B cell (primary cell): ENCODE results near the gene PLXNA1. TPM values are rescaled to one million over a fixed set of nuclear protein-coding genes. Genes with fewer than 3 reads are reported as not detected.

Source experiments
- ATAC-seq: fragments of 200-7000 bp; cut with Tn5 transposase; one replicate; pipeline ENCODE4 v1.10.0; 2021; ENCODE audit warnings: low read depth, mild to moderate bottlenecking, moderate number of reproducible peaks, moderate library complexity
- CTCF ChIA-PET: fragments of 350-600 bp; sonication (Branson Sonifier 250); formaldehyde crosslinking; loops from one replicate; lab custom pipeline; 2021; ENCODE audit warnings: antibody characterized with exemption, inconsistent platforms; lab: Charles Lee
- POLR2A ChIA-PET: fragments of 350-600 bp; sonication (Branson Sonifier 250); formaldehyde crosslinking; loops from one replicate; lab custom pipeline; 2021; ENCODE audit warnings: antibody characterized with exemption; lab: Charles Lee
- DNase-seq: peaks from one replicate; pipeline ENCODE4 v3.0.0; 2013
- H2AFZ ChIP-seq: 2 replicates; pipeline ENCODE4 v1.6.1; 2012; ENCODE audit warnings: mild to moderate bottlenecking, low read depth, low read length; ENCODE audit not compliant: insufficient read depth, poor library complexity, severe bottlenecking
- H3K27ac ChIP-seq, 2 donors: 1 replicate in 1 of 2; 2 replicates in 1 of 2; pipeline ENCODE4 v1.5.1; 2012 to 2013; ENCODE audit warnings: low read length in 2 of 2, mild to moderate bottlenecking in 2 of 2, moderate library complexity in 1 of 2
- H3K27me3 ChIP-seq, 4 experiments: fragments of 200-600 bp in 1 of 4; sonication (generic) in 1 of 4; replicated peaks in 1 of 4; 1 replicate in 2 of 4; 2 replicates in 2 of 4; pipeline versions ENCODE4 v1.6.1 to v1.7.0; 2013 to 2016; ENCODE audit warnings: low read length in 3 of 4, mild to moderate bottlenecking in 2 of 4, mixed read lengths in 1 of 4, moderate library complexity in 1 of 4; ENCODE audit not compliant: insufficient read depth in 4 of 4, control insufficient read depth in 3 of 4; ENCODE audit errors: control extremely low read depth in 1 of 4
- H3K36me3 ChIP-seq, 2 experiments: replicated peaks in 1 of 2; 1 replicate in 1 of 2; 2 replicates in 1 of 2; pipeline versions ENCODE4 v1.6.1 to v1.7.1; 2013; ENCODE audit warnings: low read length in 1 of 2; ENCODE audit not compliant: insufficient read depth in 2 of 2, control insufficient read depth in 1 of 2; ENCODE audit errors: control extremely low read depth in 1 of 2, extremely low read depth in 1 of 2
- H3K4me1 ChIP-seq, 2 donors: fragments of 200-600 bp in 1 of 2; sonication (generic) in 1 of 2; 1 replicate in 1 of 2; 2 replicates in 1 of 2; pipeline versions ENCODE4 v1.5.1 to v1.6.1; 2013 to 2017; ENCODE audit warnings: low read length in 2 of 2; ENCODE audit not compliant: control insufficient read depth in 2 of 2, insufficient read depth in 2 of 2
- H3K4me2 ChIP-seq: replicated peaks from 2 replicates; pipeline ENCODE3; 2012; ENCODE audit warnings: mild to moderate bottlenecking, low read depth, low read length; ENCODE audit not compliant: poor library complexity, severe bottlenecking
- H3K4me3 ChIP-seq, 5 experiments: fragments of 200-600 bp in 1 of 5; sonication (generic) in 1 of 5; 1 replicate in 3 of 5; 2 replicates in 2 of 5; pipeline versions ENCODE4 v1.5.1 to v1.7.0; 2011 to 2016; ENCODE audit warnings: low read length in 4 of 5, mild to moderate bottlenecking in 4 of 5, low read depth in 2 of 5, control low read depth in 1 of 5, moderate library complexity in 1 of 5; ENCODE audit not compliant: insufficient read depth in 1 of 5; ENCODE audit errors: control extremely low read depth in 1 of 5, extremely low read depth in 1 of 5
- H3K79me2 ChIP-seq: fragments of 200-600 bp; sonication (generic); one replicate; pipeline ENCODE4 v1.6.0; 2016; ENCODE audit warnings: low read length; ENCODE audit not compliant: control insufficient read depth, insufficient read depth
- H3K9ac ChIP-seq: fragments of 200-600 bp; sonication (generic); 2 replicates; pipeline ENCODE4 v1.6.1; 2017; ENCODE audit warnings: mild to moderate bottlenecking, low read length, moderate library complexity
- H3K9me3 ChIP-seq, 3 donors: one replicate each; pipeline versions ENCODE4 v1.6.1 to v1.7.1; 2013; ENCODE audit warnings: low read length in 2 of 3; ENCODE audit not compliant: control insufficient read depth in 2 of 3, insufficient read depth in 1 of 3; ENCODE audit errors: control extremely low read depth in 1 of 3
- H4K20me1 ChIP-seq: 2 replicates; pipeline ENCODE4 v1.6.0; 2012; ENCODE audit warnings: mild to moderate bottlenecking, low read length; ENCODE audit not compliant: insufficient read depth, control insufficient read depth, poor library complexity, severe bottlenecking
- H3K27ac Mint-ChIP-seq: one replicate; pipeline ENCODE4 v1.8.0; 2021; ENCODE audit warnings: mixed read lengths
- H3K27me3 Mint-ChIP-seq: one replicate; pipeline ENCODE4 v1.8.0; 2021; ENCODE audit warnings: mixed read lengths
- H3K4me1 Mint-ChIP-seq: one replicate; pipeline ENCODE4 v1.8.0; 2021; ENCODE audit warnings: mixed read lengths
- H3K4me3 Mint-ChIP-seq: one replicate; pipeline ENCODE4 v1.8.0; 2021; ENCODE audit warnings: mixed read lengths
- H3K9me3 Mint-ChIP-seq: one replicate; pipeline ENCODE4 v1.8.0; 2022; ENCODE audit warnings: mixed read lengths; ENCODE audit not compliant: insufficient read depth
- EZH2 ChIP-seq: IDR thresholded peaks from 2 replicates; pipeline ENCODE4 v1.6.1; 2012; ENCODE audit warnings: borderline replicate concordance, low read depth, mild to moderate bottlenecking, moderate library complexity, low read length; ENCODE audit not compliant: insufficient read depth, poor library complexity, severe bottlenecking
- WGBS: methylation state at CpG from one replicate; pipeline ENCODE4 v1.1.5; 2013; ENCODE audit warnings: missing lambda C conversion rate; ENCODE audit not compliant: insufficient coverage; 5-methylcytosine and 5-hydroxymethylcytosine counted together
- intact Hi-C: fragments of 100-400 bp; cut with micrococcal nuclease; formaldehyde crosslinking; loops from one replicate; pipeline ENCODE4 v1.10.0; 2022
- polyA plus RNA-seq: library from polyadenylated mRNA; depleted of rRNA; stranded (reverse); fragments of >200 nt; gene quantifications from 2 replicates; pipeline ENCODE4 v1.2.3, GENCODE V29; 2012
- total RNA-seq, 2 donors: library from RNA; stranded (reverse); fragments of 120-200 nt in 1 of 2; gene quantifications; 1 replicate in 1 of 2; 2 replicates in 1 of 2; pipeline versions ENCODE4 v1.2.3 to v1.2.4, GENCODE V29; 2013 to 2022
- TF ChIP-seq, protein P1 (sequence below): fragments of 200-600 bp; IDR thresholded peaks from one replicate; pipeline ENCODE4 v1.8.0; 2022; ENCODE audit warnings: antibody characterized with exemption, mild to moderate bottlenecking

Gene PLXNA1
- total and polyA plus RNA-seq, 2 donors (not counting 1 experiment from before 2014, with no cell fraction given): 6.7 to 22.3 TPM

DNA sequence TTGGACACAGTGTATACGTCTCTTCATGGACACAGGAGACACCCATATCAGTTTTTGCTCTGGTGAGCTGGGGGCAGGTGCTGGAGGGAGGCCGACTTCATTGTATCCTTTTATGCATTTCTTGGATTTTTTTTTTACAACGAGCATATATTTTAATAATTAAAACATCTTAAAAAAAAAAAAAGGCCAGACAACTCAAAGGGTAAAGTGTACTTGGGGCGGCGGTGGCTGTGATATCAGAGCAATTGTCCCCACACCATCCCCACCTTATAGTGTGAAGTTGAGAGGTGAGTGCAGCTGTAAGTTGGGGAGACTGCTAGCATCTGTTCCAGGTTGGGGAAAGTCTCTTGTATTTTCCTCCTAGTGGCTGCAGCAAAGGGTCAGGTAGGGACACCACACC is 12.0 kb upstream of the PLXNA1 start:
- CTCF ChIA-PET: interaction anchor here (1.4 to 2.3 kb wide), 2 partner anchors 8 to 11 kb away, joined by 3 to 10 read pairs; no protein-coding TSS in a partner anchor
- Mint-ChIP-seq H3K27ac (no peak overlapping the region), H3K4me3 (no peak overlapping the region), H3K4me1 (peaks cover 18% of the 10 kb centered on the region), H3K9me3 (peaks cover 7% of the 10 kb centered on the region), H3K27me3 (peaks cover 37% of the 10 kb centered on the region)
- no peak overlapping the region for H3K4me2 ChIP-seq
- no peak overlapping the region for H2AFZ ChIP-seq
- intact Hi-C loops: no loop called here
- peaks cover 0 to 16% (median 0%) of the 10 kb centered on the region in 4 experiments for H3K27me3 ChIP-seq
- TF ChIP-seq EZH2: no peak
- TF ChIP-seq, protein P1, sequence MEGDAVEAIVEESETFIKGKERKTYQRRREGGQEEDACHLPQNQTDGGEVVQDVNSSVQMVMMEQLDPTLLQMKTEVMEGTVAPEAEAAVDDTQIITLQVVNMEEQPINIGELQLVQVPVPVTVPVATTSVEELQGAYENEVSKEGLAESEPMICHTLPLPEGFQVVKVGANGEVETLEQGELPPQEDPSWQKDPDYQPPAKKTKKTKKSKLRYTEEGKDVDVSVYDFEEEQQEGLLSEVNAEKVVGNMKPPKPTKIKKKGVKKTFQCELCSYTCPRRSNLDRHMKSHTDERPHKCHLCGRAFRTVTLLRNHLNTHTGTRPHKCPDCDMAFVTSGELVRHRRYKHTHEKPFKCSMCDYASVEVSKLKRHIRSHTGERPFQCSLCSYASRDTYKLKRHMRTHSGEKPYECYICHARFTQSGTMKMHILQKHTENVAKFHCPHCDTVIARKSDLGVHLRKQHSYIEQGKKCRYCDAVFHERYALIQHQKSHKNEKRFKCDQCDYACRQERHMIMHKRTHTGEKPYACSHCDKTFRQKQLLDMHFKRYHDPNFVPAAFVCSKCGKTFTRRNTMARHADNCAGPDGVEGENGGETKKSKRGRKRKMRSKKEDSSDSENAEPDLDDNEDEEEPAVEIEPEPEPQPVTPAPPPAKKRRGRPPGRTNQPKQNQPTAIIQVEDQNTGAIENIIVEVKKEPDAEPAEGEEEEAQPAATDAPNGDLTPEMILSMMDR: no peak
- no peaks in the 10 kb centered on the region for H3K36me3 ChIP-seq
- peaks cover 3 to 4% of the 10 kb centered on the region in 2 donors for H3K4me1 ChIP-seq
- no peak overlapping the region for H3K9ac ChIP-seq
- peaks cover 2 to 18% (median 17%) of the 10 kb centered on the region in 3 donors for H3K9me3 ChIP-seq
- POLR2A ChIA-PET: no interaction called here
- WGBS: no CpG with 5 or more reads among the region's 5 CpGs
- no peak overlapping the region for H3K4me3 ChIP-seq
- no peak overlapping the region for H3K27ac ChIP-seq
- no peaks in the 10 kb centered on the region for H3K79me2 ChIP-seq
- ATAC-seq (no peak), DNase-seq (no peak)
- H4K20me1 ChIP-seq: no peaks in the 10 kb centered on the region

DNA sequence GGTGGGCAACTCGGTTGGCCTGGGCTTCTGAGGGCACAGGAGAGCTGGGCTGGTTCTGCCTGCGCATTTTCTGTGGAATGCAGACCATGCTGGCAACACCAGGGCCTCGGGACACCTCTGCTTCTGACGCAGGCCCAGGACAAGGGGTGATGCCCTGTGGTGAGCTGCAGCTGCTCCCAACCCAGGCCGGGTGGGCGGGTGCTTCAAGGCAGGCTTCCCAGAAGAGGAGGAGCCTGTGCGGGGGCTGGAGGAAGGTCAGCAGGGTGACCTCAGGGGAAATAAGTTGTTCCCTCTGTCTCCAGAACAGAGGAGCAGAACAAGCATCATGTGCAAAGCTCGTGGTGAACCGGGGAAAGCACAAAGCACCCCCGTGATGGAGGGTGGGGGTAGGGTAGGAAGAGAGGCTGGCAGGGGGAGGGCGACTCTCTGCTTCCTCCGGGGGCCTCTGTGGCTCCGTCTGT is 11.0 kb upstream of the PLXNA1 start:
- peak; percentile 72 for ATAC-seq
- H3K27me3 ChIP-seq: peaks cover 0 to 16% (median 0%) of the 10 kb centered on the region in 4 experiments
- peaks cover 34% of the 10 kb centered on the region for H3K27me3 Mint-ChIP-seq
- peak overlapping the region; percentile 30 for H3K4me3 Mint-ChIP-seq
- peak overlapping the region; percentile 11 for H3K4me2 ChIP-seq
- H3K9ac ChIP-seq: no peak overlapping the region
- no peak overlapping the region for H2AFZ ChIP-seq
- ChIA-PET CTCF (interaction anchor here (3.2 kb wide), 1 partner anchor 10 kb away, joined by 10 read pairs; the partner anchor contains the start of gene PLXNA1), POLR2A (interaction anchor here (0.8 kb wide), 1 partner anchor 17 kb away, joined by 4 read pairs; no protein-coding TSS in a partner anchor)
- H4K20me1 ChIP-seq: no peaks in the 10 kb centered on the region
- TF ChIP-seq, protein P1: no peak
- TF ChIP-seq EZH2: no peak
- peaks cover 18% of the 10 kb centered on the region for H3K4me1 Mint-ChIP-seq
- peak overlapping the region; percentile 56 for H3K27ac Mint-ChIP-seq
- no peaks in the 10 kb centered on the region for H3K36me3 ChIP-seq
- no peak overlapping the region for H3K4me3 ChIP-seq
- peaks cover 2 to 23% (median 18%) of the 10 kb centered on the region in 3 donors for H3K9me3 ChIP-seq
- no peaks in the 10 kb centered on the region for H3K79me2 ChIP-seq
- 32% methylated on average over 12 of the region's 13 CpGs for WGBS
- peaks cover 7% of the 10 kb centered on the region for H3K9me3 Mint-ChIP-seq
- H3K4me1 ChIP-seq: peaks cover 3 to 4% of the 10 kb centered on the region in 2 donors
- no peak overlapping the region for H3K27ac ChIP-seq
- intact Hi-C loops: loop anchor here (2.0 kb wide), 1 partner anchor 17 kb away; no protein-coding TSS in a partner anchor
- DNase-seq: peak; percentile 50
